OCI-M1 (cell line): ENCODE results near the gene IGF2BP2.
A peak's percentile ranks its signal among the peaks of the same experiment; 100 is the strongest.
"Not testable (repeated sequence)": the region's sequence is repeated elsewhere in the genome, so short reads cannot be mapped to it uniquely, and the experiment has no call there.

ENCODE experiments used
- DNase-seq: peaks from one replicate; lab custom pipeline; 2025; lab: John Stamatoyannopoulos, UW

Gene IGF2BP2

GRCh38 chr3:185711255-185711870, 113.5 kb downstream of the IGF2BP2 start:
- no peak for DNase-seq

DNA sequence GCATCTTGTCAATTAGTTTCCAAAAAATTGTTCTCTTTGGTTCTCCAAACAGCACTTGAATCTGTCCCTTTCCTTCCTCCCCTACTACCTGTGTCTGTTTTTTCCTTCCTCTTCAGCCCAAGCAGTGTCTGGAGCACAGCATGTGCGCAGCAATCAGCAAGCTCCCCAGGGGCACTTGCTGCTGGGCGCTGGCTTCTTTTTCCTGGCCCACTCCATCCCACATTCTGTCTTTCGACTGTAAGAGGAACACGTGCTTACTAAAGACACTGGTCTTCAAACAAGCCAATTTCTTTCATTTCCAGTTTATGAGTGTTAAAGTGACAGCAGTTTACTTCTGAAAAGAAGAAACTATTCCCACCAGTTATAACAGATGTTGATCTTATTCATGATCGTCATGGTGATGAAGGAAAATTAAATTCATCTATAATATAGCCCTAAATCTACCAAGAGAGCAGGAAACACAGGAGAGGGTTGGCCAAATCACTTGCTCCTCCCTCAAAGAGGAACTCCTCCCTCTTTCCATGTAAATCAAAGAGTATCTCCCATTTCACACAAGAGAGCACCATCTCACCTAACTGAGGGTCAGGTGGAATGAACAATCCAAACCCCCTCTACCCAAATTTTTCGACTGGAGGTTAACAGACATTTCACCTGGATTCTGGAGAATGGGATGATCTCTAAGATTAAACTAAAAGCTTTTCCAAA, 115.4 kb downstream of the IGF2BP2 start:
- no peak for DNase-seq

GRCh38 chr3:185708392-185708791, 116.5 kb downstream of the IGF2BP2 start:
- no peak for DNase-seq

DNA sequence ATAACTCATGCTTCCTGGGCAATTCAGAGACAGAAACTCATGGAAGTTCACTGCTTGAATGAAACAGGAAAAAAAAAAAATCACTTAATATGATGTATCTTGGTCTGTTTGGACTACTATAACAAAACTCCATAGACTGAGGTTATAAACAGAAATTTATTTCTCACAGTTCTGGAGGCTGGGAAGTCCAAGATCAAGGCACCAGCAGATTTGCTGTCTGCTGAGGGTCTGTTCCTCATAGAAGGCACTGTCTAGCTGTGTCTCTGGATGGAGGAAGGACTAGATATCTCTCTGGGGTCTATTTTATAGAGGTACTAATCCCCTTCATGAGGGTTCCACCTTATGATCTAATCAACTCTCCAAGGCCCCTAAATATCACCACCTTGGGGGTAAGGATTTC, 119.3 kb downstream of the IGF2BP2 start:
- no peak for DNase-seq

- no peak for DNase-seq
These were observed 122.3 kb downstream of the IGF2BP2 start for GRCh38 chr3:185702262-185703225.

DNA sequence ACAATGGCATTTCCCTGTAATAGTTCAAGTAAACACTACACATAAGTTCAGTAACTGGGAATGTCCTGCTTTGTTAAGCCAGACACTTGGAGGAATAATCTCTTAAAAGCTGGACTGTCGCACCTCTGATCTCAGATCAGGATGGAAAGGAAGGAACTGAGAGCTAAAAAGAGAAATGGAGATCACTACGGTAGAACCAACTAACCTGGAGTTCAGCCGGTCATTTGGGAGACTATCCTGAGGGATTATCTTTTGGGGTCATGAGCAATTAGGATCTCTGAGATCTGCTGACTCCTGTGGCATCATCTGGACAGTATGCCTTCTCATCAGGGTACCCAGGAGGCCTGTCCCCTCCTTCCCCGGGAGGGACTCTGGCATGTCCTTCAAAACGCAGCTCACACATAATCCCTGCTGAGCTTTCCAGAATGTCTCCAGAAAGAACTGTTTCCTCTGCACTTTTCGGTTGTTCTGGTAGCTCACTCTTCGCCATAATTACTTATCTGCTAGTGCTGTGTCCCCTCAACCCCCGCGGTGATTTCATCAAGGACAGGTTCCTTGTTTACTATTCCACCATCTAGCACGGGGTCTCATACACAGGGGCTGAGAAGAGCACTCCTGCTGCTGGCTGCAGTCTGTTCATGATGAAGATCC, 123.1 kb downstream of the IGF2BP2 start:
- no peak for DNase-seq

DNA sequence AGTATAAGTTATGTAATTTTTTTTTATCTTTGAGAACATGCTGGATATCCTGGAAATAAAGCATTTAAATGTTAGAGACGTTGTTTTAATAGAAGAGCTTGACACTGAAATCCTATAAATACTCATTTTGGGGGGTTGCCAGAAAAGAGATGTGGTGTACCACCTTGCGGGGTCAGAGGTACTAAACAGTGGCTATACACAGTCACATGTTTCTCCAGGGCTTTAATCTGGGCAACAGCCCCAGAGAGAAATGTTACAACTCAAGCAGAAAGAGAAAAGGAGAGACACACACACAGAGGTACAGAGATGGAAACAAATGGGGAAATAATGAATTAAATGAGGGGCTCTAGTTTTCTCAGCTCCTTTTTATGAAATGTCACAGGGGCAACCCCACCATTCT, 124.9 kb downstream of the IGF2BP2 start:
- no peak for DNase-seq

DNA sequence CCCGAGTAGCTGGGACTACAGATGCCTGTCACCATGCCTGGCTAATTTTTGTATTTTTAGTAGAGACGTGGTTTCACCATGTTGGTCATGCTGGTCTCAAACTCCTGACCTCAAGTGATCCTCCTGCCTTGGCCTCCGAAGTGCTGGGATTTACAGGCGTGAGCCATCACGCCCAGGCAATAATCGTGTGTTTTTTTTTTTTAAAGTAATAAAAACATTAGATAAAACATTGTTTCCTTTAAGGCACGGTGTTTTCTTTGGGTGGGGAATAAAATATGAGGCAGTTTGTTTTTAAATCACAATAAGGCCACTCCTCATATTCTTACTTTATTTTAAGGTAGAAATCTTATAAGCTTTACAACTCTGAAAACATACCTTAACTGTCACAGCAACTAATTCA, 127.6 kb downstream of the IGF2BP2 start:
- DNase-seq, result not testable (repeated sequence)

GRCh38 chr3:185696039-185696438, 128.8 kb downstream of the IGF2BP2 start:
- DNase-seq, result no peak

GRCh38 chr3:185693985-185694653, 130.7 kb downstream of the IGF2BP2 start:
- no peak for DNase-seq

- DNase-seq, result no peak
These were observed 133.2 kb downstream of the IGF2BP2 start for GRCh38 chr3:185691622-185692021.

DNA sequence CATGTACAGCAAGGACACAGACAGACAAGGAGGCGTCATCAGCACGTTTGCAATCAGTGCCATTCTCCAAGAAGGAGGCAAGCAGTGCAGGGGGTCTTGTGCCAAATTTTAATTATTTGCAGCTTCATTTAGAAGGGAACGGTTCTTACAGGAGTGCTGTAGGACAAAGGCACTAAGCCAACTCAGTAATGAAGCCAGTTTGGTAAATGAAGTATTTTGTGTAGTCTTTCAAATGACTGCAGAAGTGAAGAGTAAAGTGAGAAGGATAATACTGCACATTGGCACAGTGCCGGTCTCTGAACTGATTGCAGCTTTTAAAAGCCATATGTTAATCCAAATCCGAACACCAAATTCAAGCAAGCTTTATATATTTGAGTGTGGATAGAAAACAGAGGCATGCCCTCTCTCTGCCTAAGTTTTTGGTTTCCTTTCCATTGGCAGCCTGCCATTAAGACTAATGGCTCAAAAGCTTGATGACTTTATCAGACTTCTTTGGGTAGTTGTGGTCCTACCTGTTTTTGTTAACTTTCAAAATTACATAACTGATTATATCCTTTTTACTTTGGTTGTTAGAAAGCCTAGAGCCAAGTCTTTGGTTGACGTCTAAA, 137.5 kb downstream of the IGF2BP2 start:
- DNase-seq, result no peak

DNA sequence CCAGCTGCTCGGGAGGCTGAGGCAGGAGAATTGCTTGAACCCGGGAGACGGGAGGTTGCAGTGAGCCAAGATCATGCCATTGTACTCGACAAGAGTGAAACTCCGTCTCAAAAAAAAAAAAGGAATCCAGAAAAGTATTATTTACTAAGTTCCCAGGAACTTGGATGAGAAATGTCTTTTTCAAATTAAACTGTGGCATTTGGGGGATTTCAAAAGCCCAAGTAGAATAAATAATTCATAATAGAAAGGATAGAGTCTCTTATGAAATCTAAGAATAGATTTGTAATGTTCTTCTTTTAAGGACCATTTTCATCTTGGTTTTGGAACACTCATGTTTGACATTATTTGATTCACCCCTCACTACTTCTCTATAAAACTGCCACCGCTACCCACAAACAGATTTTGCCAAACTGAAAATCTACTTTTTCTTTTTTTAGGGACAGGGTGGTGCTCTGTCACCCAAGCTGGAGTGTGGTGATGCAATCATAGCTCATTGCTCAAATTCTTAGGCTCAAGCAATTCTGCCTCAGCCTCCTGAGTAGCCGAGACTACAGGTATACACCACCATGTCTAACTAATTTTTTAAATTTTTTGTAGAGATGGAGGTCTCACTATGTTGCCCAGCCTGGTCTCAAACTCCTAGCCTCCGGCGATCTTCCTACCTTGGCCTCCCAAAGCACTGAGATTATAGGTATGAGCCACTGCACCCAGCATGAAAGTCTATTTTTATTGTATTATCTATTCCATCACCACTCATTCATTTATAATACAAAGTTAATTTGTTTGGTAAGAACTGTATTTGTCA, 139.4 kb downstream of the IGF2BP2 start:
- DNase-seq, result no peak

DNA sequence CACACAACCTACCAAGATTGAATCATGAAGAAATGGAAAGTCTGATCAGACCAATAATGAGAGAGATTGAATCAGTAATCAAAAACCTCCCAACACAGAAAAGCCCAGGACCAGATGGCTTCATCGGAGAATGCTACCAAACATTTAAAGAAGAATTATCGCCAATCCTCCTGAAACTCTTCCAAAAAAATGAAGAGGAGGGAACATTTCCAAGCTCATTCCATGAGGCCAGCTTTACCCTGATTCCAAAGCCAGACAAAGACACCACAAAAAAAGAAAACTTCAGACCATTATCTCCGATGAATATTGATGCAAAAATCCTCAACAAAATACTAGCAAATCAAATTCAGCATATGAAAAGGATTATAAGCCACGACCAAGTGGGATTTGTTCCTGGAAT, 144.6 kb downstream of the IGF2BP2 start:
- DNase-seq, result no peak

DNA sequence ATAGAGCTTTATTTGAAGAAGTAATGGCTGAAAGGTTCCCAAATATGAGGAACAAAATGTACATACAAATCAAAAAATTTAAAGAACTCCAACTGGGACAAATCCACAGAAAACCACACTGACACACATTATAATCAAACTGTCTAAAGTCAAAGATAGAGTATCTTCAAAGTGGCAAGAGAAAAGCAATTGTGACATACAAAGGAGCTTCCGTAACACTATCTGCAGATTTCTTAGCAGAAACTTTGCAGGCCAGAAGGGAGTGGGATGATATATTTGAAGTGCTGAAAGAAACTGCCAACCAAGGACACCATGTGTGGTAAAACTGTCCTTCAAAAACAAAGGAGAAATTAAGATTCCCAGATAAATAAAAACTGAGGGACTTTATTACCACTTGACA, 146.8 kb downstream of the IGF2BP2 start:
- no peak for DNase-seq

- DNase-seq, result peak; percentile 69
These were observed 147.6 kb downstream of the IGF2BP2 start for GRCh38 chr3:185677146-185677829.

- no peak for DNase-seq
These were observed 157.3 kb downstream of the IGF2BP2 start for GRCh38 chr3:185667574-185667973.

GRCh38 chr3:185663929-185664328, 160.9 kb downstream of the IGF2BP2 start:
- no peak for DNase-seq

DNA sequence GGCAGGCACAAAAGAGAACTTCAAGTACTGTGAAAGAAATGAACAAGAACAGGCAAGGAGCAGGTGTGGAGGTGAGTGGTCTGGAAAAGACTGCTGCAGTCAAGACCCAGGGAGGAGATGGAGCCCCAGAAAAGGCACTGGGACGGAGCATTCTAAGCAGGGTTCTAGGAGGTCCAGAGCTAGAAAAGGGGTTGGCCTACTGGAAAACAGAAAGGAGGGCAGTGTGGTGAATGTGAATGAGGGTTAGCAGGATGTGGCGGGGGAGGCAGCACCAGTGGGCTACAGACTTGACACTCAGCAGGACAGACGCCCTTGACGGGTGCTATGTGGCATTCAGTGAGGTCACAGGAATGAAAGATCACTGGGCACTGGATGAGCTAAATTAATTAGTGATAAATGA, 163.1 kb downstream of the IGF2BP2 start:
- DNase-seq, result no peak

DNA sequence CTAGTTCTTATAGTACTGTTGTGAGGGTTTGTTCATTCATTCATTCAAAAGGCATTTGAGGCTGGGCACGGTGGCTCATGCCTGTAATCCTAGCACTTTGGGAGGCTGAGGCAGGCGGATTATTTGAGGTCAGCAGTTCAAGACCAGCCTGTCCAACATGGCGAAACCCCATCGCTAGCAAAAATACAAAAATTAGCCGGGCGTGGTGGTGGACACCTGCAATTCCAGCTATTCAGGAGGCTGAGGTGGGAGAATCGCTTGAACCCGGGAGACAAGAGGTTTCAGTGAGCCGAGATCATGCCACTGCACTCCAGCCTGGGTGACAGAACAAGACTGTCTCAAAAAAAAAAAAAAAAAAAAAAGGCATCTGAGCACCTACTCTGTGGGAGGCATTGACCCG, 163.5 kb downstream of the IGF2BP2 start:
- not testable (repeated sequence) for DNase-seq
